HepG2 (cell line): ENCODE results near the gene CPM. TPM values are rescaled to one million over a fixed set of nuclear protein-coding genes. Genes with fewer than 3 reads are reported as not detected.

Experiments used
- ATAC-seq: fragments of 200-7000 bp; cut with Tn5 transposase; 3 replicates; pipeline ENCODE4 v1.9.1; 2020; ENCODE audit warnings: mild to moderate bottlenecking, moderate library complexity
- BruUV-seq: library from RNA; stranded (reverse); fragments of 400-500 nt; replicated peaks from 2 replicates; lab custom pipeline; 2021; lab: Mats Ljungman, UMichigan
- CTCF ChIA-PET: fragments of 300-600 bp; formaldehyde crosslinking; extraction: SDS; loops from one replicate; lab custom pipeline; 2021; ENCODE audit warnings: low total read pairs, inconsistent platforms, low intra/inter-chr PET ratio; lab: Yijun Ruan, JAX
- POLR2A ChIA-PET: fragments of 350-600 bp; sonication (Branson Sonifier 250); formaldehyde crosslinking; loops from one replicate; lab custom pipeline; 2020; ENCODE audit warnings: antibody characterized with exemption, inconsistent platforms; lab: Yijun Ruan, JAX
- DNase-seq: peaks from one replicate; pipeline ENCODE4 v3.0.0-alpha.2; 2015; ENCODE audit warnings: low spot score
- FAIRE-seq: peaks from 3 replicates; lab custom pipeline; 2011; peaks lifted over from hg19 to GRCh38; lab: Jason Lieb, UNC
- H2AFZ ChIP-seq: one replicate; pipeline ENCODE4 v1.6.1; 2011; ENCODE audit warnings: low read length, inconsistent platforms
- H3K27ac ChIP-seq: fragments of 300-600 bp; 3 replicates; pipeline ENCODE4 v1.8.0; 2011; ENCODE audit warnings: mixed run types, mild to moderate bottlenecking, mixed read lengths, low read length, inconsistent platforms; ENCODE audit not compliant: insufficient read depth; ENCODE audit errors: extremely low read length
- H3K27me3 ChIP-seq, 2 experiments: fragments of 200-600 bp in 1 of 2; 2 replicates in 1 of 2; 3 replicates in 1 of 2; pipeline versions ENCODE4 v1.6.0 to v1.8.0; 2011; ENCODE audit warnings: low read length in 2 of 2, mild to moderate bottlenecking in 2 of 2, moderate library complexity in 2 of 2, inconsistent platforms in 1 of 2; ENCODE audit not compliant: insufficient read depth in 2 of 2, control insufficient read depth in 1 of 2
- H3K36me3 ChIP-seq, 2 experiments: fragments of 200-600 bp in 1 of 2; replicated peaks in 1 of 2; 2 replicates in 1 of 2; 3 replicates in 1 of 2; pipeline versions ENCODE4 v1.5.1 to v1.8.0; 2011; ENCODE audit warnings: low read length in 2 of 2, inconsistent platforms in 1 of 2; ENCODE audit not compliant: insufficient read depth in 2 of 2, control insufficient read depth in 1 of 2
- H3K4me1 ChIP-seq: 2 replicates; pipeline ENCODE4 v1.5.1; 2012; ENCODE audit warnings: low read length, inconsistent platforms; ENCODE audit not compliant: insufficient read depth
- H3K4me2 ChIP-seq: 2 replicates; pipeline ENCODE4 v1.6.0; 2011; ENCODE audit warnings: low read depth, low read length, inconsistent platforms
- H3K4me3 ChIP-seq, 3 experiments: fragments of 200-600 bp in 1 of 3; sonication (generic), shearing (Covaris generic) in 1 of 3; replicated peaks in 1 of 3; 2 replicates each; pipeline ENCODE4 v1.5.1; 2011 to 2016; ENCODE audit warnings: low read length in 3 of 3, inconsistent platforms in 2 of 3, low read depth in 2 of 3, mild to moderate bottlenecking in 2 of 3, control low read depth in 1 of 3, mixed read lengths in 1 of 3; ENCODE audit not compliant: insufficient read depth in 1 of 3
- H3K79me2 ChIP-seq: one replicate; pipeline ENCODE4 v1.6.1; 2011; ENCODE audit warnings: low read length, inconsistent platforms; ENCODE audit not compliant: insufficient read depth
- H3K9ac ChIP-seq: 2 replicates; pipeline ENCODE4 v1.6.0; 2011; ENCODE audit warnings: mild to moderate bottlenecking, low read depth, low read length, inconsistent platforms; ENCODE audit not compliant: insufficient read depth
- H3K9me3 ChIP-seq: 2 replicates; pipeline ENCODE4 v1.5.1; 2012; ENCODE audit warnings: mild to moderate bottlenecking, low read length
- H4K20me1 ChIP-seq: 2 replicates; pipeline ENCODE4 v1.6.0; 2011; ENCODE audit warnings: inconsistent platforms, mild to moderate bottlenecking, low read length, moderate library complexity; ENCODE audit not compliant: insufficient read depth
- AHDC1 ChIP-seq: sonication (generic); formaldehyde crosslinking; IDR thresholded peaks from 2 replicates; pipeline ENCODE4 v1.5.1; 2020; ENCODE audit warnings: mild to moderate bottlenecking, missing genetic modification reagents, borderline replicate concordance
- CREB1 ChIP-seq, 2 experiments: fragments of 450-650 bp in 1 of 2; IDR thresholded peaks; 2 replicates each; pipeline ENCODE4 v1.6.1; 2016 to 2017; ENCODE audit warnings: control low read depth in 1 of 2, mild to moderate bottlenecking in 1 of 2, missing compliant biosample characterization in 1 of 2, missing genetic modification characterization in 1 of 2
- HNF4A ChIP-seq: sonication (generic); formaldehyde crosslinking; IDR thresholded peaks from 2 replicates; pipeline ENCODE4 v1.4.0; 2020; ENCODE audit warnings: missing genetic modification reagents
- NFIC ChIP-seq: IDR thresholded peaks from 2 replicates; pipeline ENCODE4 v1.6.1; 2012; ENCODE audit warnings: mild to moderate bottlenecking, low read length, inconsistent platforms
- TEAD3 ChIP-seq: optimal IDR thresholded peaks from 2 replicates; pipeline ENCODE3; 2016; ENCODE audit warnings: borderline replicate concordance
- YEATS2 ChIP-seq: sonication (generic); formaldehyde crosslinking; IDR thresholded peaks from 2 replicates; pipeline ENCODE4 v1.4.0; 2020; ENCODE audit warnings: missing genetic modification reagents, borderline replicate concordance
- ZNF24 ChIP-seq: fragments of 450-650 bp; IDR thresholded peaks from 2 replicates; pipeline ENCODE4 v1.6.1; 2017; ENCODE audit warnings: antibody characterized with exemption, mild to moderate bottlenecking
- ZNF317 ChIP-seq: sonication (generic); formaldehyde crosslinking; IDR thresholded peaks from 2 replicates; pipeline ENCODE4 v1.5.0; 2020; ENCODE audit warnings: mild to moderate bottlenecking, missing genetic modification reagents
- ZNF414 ChIP-seq: sonication (generic); formaldehyde crosslinking; IDR thresholded peaks from 2 replicates; pipeline ENCODE4 v1.5.0; 2020; ENCODE audit warnings: missing genetic modification reagents
- ZNF562 ChIP-seq: sonication (generic); formaldehyde crosslinking; IDR thresholded peaks from 2 replicates; pipeline ENCODE4 v1.8.0; 2022; ENCODE audit warnings: missing genetic modification reagents, borderline replicate concordance
- ZNF607 ChIP-seq: sonication (generic); formaldehyde crosslinking; IDR thresholded peaks from 2 replicates; pipeline ENCODE4 v1.5.1; 2020; ENCODE audit warnings: missing genetic modification reagents, mild to moderate bottlenecking, borderline replicate concordance
- ZNF770 ChIP-seq: sonication (generic); formaldehyde crosslinking; IDR thresholded peaks from 2 replicates; pipeline ENCODE4 v1.5.0; 2020; ENCODE audit warnings: mild to moderate bottlenecking, missing genetic modification reagents
- ZNF777 ChIP-seq: sonication (generic); formaldehyde crosslinking; IDR thresholded peaks from 2 replicates; pipeline ENCODE4 v1.4.0; 2020; ENCODE audit warnings: missing genetic modification reagents
- WGBS: methylation state at CpG from one replicate; pipeline ENCODE4 v1.1.6; 2017; ENCODE audit warnings: low lambda C conversion rate; 5-methylcytosine and 5-hydroxymethylcytosine counted together
- in situ Hi-C: cut with HindIII; loops from 2 replicates; pipeline ENCODE4 v1.10.0; 2017; ENCODE audit warnings: low pct_unique_long_range_greater_than_20kb; ENCODE audit not compliant: extremely low pct_ligation_motif_present
- intact Hi-C: fragments of 100-400 bp; cut with micrococcal nuclease; formaldehyde crosslinking; loops from one replicate; pipeline ENCODE4 v1.10.0; 2022; ENCODE audit not compliant: unreplicated experiment
- polyA plus RNA-seq, 8 experiments: library from polyadenylated mRNA; depleted of rRNA in 3 of 8; stranded (reverse) in 7 of 8; unstranded in 1 of 8; fragments of >200 nt; fragmentation: Illumina TruSeq in 4 of 8; extraction: Trizol in 4 of 8; gene quantifications; 2 replicates each; pipeline versions ENCODE4 v1.2.1 to v1.2.3, GENCODE V29; 2011 to 2016; ENCODE audit warnings: low read depth in 4 of 8, missing spikeins in 1 of 8, mixed read lengths in 1 of 8; ENCODE audit not compliant: insufficient read depth in 1 of 8
- total RNA-seq, 5 experiments: library from RNA; depleted of rRNA; stranded (reverse); fragments of >200 nt; fragmentation: Illumina TruSeq; extraction: Trizol; gene quantifications; 2 replicates each; pipeline ENCODE4 v1.2.3, GENCODE V29; 2016; ENCODE audit warnings: low read depth in 1 of 5

The CPM gene
- total and polyA plus RNA-seq, 2 of the 13 experiments (the other 11 are each of a cell fraction or from before 2014, with no cell fraction given), result not detected

- intact Hi-C loops, result loop anchor here (2.0 kb wide), 1 partner anchor 15 kb away; no protein-coding TSS in a partner anchor
- peaks cover 34% of the 10 kb centered on the region for H3K79me2 ChIP-seq
- H3K4me2 ChIP-seq, result peak overlapping the region; percentile 88
- ChIA-PET POLR2A (interaction anchor here (1.0 to 3.2 kb wide), 4 partner anchors 16 to 118 kb away, joined by 4 to 51 read pairs (median 12); partner anchors contain the start of gene SLC35E3), CTCF (no interaction called here)
- WGBS, result 74% methylated on average over 5 of the region's 5 CpGs
- H3K9me3 ChIP-seq, result no peaks in the 10 kb centered on the region
- BruUV-seq, result no TSS peak
- H3K4me1 ChIP-seq, result peaks cover 33% of the 10 kb centered on the region
- peak overlapping the region; percentile 99 for H3K27ac ChIP-seq
- H2AFZ ChIP-seq, result no peak overlapping the region
- no peak; the same call in 2 of the 3 replicates for ATAC-seq
- in situ Hi-C loops, result no loop called here
- H4K20me1 ChIP-seq, result no peaks in the 10 kb centered on the region; the same call in 1 of the 2 replicates
- no peaks in the 10 kb centered on the region for H3K36me3 ChIP-seq
- peak overlapping the region; percentile 92; the same call in 1 of the 2 replicates for H3K9ac ChIP-seq
- FAIRE-seq, result peak; percentile 50
- DNase-seq, result peak; percentile 48
- H3K4me3 ChIP-seq, result peak overlapping the region; percentile 82 to 93 (median 88); a peak in 4 of 6 replicates
- H3K27me3 ChIP-seq, result peaks cover 0 to 5% of the 10 kb centered on the region in 2 experiments; a peak in 1 of 5 replicates
- no peak for TF ChIP-seq ZNF777 (CRISPR knock-in tag)
- TF ChIP-seq ZNF317 (CRISPR knock-in tag), result 0 out of 2 replicates have a peak, but pooled peaks have one; percentile 16
- TF ChIP-seq CREB1 (IDR thresholded peaks at IDR 0.05), result no peak
- 0 out of 2 replicates have a peak, but pooled peaks have one; percentile 33 for TF ChIP-seq CREB1 (CRISPR knock-in tag; IDR thresholded peaks at IDR 0.05)
- TF ChIP-seq ZNF562 (CRISPR knock-in tag), result no peak
- peak; percentile 33; the same call in 1 of the 2 replicates for TF ChIP-seq AHDC1 (CRISPR knock-in tag)
- TF ChIP-seq YEATS2, result no peak
- 0 out of 2 replicates have a peak, but pooled peaks have one; percentile 4 for TF ChIP-seq ZNF414 (CRISPR knock-in tag)
- TF ChIP-seq NFIC, result 0 out of 2 replicates have a peak, but pooled peaks have one; percentile 25
- TF ChIP-seq ZNF24, result no peak
- 0 out of 2 replicates have a peak, but pooled peaks have one; percentile 15 for TF ChIP-seq ZNF607 (CRISPR knock-in tag)
- peak; percentile 58 for TF ChIP-seq TEAD3
- TF ChIP-seq ZNF770 (CRISPR knock-in tag), result peak; percentile 91
- TF ChIP-seq HNF4A, result no peak
Measured at GRCh38 chr12:68803948-68804656, 128.9 kb downstream of the CPM start.
